PC-3 (cell line): ENCODE results near the gene CYP4X1. TPM values are rescaled to one million over a fixed set of nuclear protein-coding genes. Genes with fewer than 3 reads are reported as not detected.
"Not testable (repeated sequence)": the region's sequence is repeated elsewhere in the genome, so short reads cannot be mapped to it uniquely, and the experiment has no call there.

Experiments
- ATAC-seq: fragments of 200-7000 bp; cut with Tn5 transposase; 2 replicates; pipeline ENCODE4 v1.9.1; 2020; ENCODE audit warnings: mild to moderate bottlenecking, moderate library complexity
- BruUV-seq: library from RNA; stranded (reverse); fragments of 400-500 nt; replicated peaks from 2 replicates; lab custom pipeline; 2021; lab: Mats Ljungman, UMichigan
- CTCF ChIA-PET: fragments of 300-600 bp; sonication (Branson Sonifier 250); formaldehyde crosslinking; loops from one replicate; lab custom pipeline; 2022; ENCODE audit warnings: antibody characterized with exemption; lab: Charles Lee
- POLR2A ChIA-PET: fragments of 300-600 bp; sonication (Branson Sonifier 250); formaldehyde crosslinking; loops from one replicate; lab custom pipeline; 2022; ENCODE audit warnings: antibody characterized with exemption; ENCODE audit not compliant: unreplicated experiment; lab: Charles Lee
- DNase-seq: peaks from one replicate; pipeline ENCODE4 v3.0.0-alpha.2; 2015
- H2AFZ ChIP-seq: fragments of 300-600 bp; sonication (generic); 2 replicates; pipeline ENCODE4 v1.6.0; 2016; ENCODE audit warnings: antibody characterized with exemption, low read length
- H3F3A ChIP-seq: fragments of 300-600 bp; sonication (generic); one replicate; pipeline ENCODE4 v1.6.0; 2017; ENCODE audit warnings: antibody characterized with exemption, low read length, control low read depth, mild to moderate bottlenecking; ENCODE audit not compliant: unreplicated experiment
- H3K27ac ChIP-seq: fragments of 300-600 bp; sonication (generic); 2 replicates; pipeline ENCODE4 v1.5.1; 2016; ENCODE audit warnings: mild to moderate bottlenecking, low read length
- H3K27me3 ChIP-seq: fragments of 300-600 bp; sonication (generic); 2 replicates; pipeline ENCODE4 v1.6.1; 2016; ENCODE audit warnings: low read length, mixed read lengths
- H3K36me3 ChIP-seq: fragments of 300-600 bp; sonication (generic); 2 replicates; pipeline ENCODE4 v1.6.1; 2016; ENCODE audit warnings: low read depth, mixed run types, low read length, mixed read lengths
- H3K4me1 ChIP-seq: fragments of 300-600 bp; sonication (generic); 2 replicates; pipeline ENCODE4 v1.5.1; 2016; ENCODE audit warnings: low read length; ENCODE audit not compliant: insufficient read depth
- H3K4me2 ChIP-seq: fragments of 300-600 bp; sonication (generic); 2 replicates; pipeline ENCODE4 v1.6.0; 2016; ENCODE audit warnings: low read length
- H3K4me3 ChIP-seq: fragments of 300-600 bp; sonication (generic); 2 replicates; pipeline ENCODE4 v1.5.1; 2016; ENCODE audit warnings: mild to moderate bottlenecking, low read length, mixed read lengths
- H3K79me2 ChIP-seq: fragments of 300-600 bp; sonication (generic); 2 replicates; pipeline ENCODE4 v1.6.1; 2017; ENCODE audit warnings: low read length, mixed read lengths
- H3K9ac ChIP-seq: fragments of 300-600 bp; sonication (generic); 2 replicates; pipeline ENCODE4 v1.6.0; 2016; ENCODE audit warnings: mild to moderate bottlenecking, low read length
- H3K9me2 ChIP-seq: fragments of 300-600 bp; sonication (generic); replicated peaks from 2 replicates; pipeline ENCODE4 v1.6.1; 2016; ENCODE audit warnings: mixed run types, low read length, mixed read lengths
- H3K9me3 ChIP-seq: fragments of 300-600 bp; sonication (generic); 2 replicates; pipeline ENCODE4 v1.6.1; 2016; ENCODE audit warnings: low read length, mixed read lengths
- H4K20me1 ChIP-seq: fragments of 300-600 bp; sonication (generic); 2 replicates; pipeline ENCODE4 v1.6.1; 2016; ENCODE audit warnings: low read length, mixed read lengths
- intact Hi-C: fragments of 100-400 bp; cut with micrococcal nuclease; formaldehyde crosslinking; loops from 2 replicates; pipeline ENCODE4 v1.9.0; 2023
- total RNA-seq: library from RNA; depleted of rRNA; stranded (reverse); fragments of >200 nt; gene quantifications from 2 replicates; pipeline ENCODE4 v1.2.3, GENCODE V29; 2014; rRNA removed
- TF ChIP-seq, protein P1 (sequence below): fragments of 300-600 bp; sonication (generic); conservative IDR thresholded peaks from 2 replicates; pipeline ENCODE4 v1.5.1; 2017; ENCODE audit warnings: antibody characterized with exemption, low read depth, mild to moderate bottlenecking, low read length

The CYP4X1 gene
- total RNA-seq, 1 experiment from 2014 or later: 1.0 TPM

DNA sequence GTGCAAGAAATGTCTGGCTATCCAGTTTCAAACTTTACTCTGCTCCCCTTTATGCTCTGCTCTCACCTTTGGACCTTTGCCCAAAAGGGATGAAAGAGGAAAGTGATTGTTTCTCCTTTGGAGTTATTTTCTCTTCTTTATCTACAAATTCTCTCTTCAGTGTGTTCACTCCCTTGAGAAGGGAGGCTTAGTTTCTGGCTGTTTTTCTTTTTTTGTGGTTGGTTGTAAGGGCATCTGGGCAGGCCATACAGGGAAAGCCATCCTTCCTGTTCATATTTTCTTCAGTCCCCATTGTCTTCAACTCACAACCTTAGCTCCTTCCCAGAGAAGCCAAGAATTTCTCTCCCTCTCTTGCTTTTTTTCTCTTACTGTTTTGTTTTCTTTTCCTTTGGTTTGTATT lies 46.0 kb downstream of the CYP4X1 start:
- H3K27ac ChIP-seq, ATAC-seq, BruUV-seq, H3K79me2 ChIP-seq, H3K4me3 ChIP-seq, CTCF ChIA-PET, H3K27me3 ChIP-seq, H4K20me1 ChIP-seq, intact Hi-C loops, H3K9me3 ChIP-seq, H3K36me3 ChIP-seq, H3K9me2 ChIP-seq, DNase-seq, H3F3A ChIP-seq, H3K4me2 ChIP-seq, POLR2A ChIA-PET, H2AFZ ChIP-seq, H3K4me1 ChIP-seq, H3K9ac ChIP-seq: not testable (repeated sequence)

DNA sequence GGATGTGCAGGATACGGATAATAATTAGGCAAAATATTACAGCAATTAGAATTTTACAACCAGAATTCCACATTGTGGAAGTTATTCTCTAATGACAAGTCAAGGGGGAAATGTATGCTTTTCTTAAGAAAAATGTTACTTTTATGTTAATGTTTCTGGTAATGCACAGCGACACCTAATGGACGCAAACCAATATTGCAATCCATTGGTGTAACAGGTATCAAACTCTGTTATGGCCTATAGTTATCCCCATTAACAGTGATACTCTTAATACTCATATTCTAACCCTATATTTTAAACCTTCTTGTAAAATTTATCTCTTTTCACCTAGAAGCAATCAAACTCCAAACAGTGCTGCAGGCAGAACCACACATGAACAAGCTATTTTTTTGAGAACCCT lies 65.9 kb downstream of the CYP4X1 start:
- DNase-seq: peak; percentile 62
- TF ChIP-seq, protein P1, sequence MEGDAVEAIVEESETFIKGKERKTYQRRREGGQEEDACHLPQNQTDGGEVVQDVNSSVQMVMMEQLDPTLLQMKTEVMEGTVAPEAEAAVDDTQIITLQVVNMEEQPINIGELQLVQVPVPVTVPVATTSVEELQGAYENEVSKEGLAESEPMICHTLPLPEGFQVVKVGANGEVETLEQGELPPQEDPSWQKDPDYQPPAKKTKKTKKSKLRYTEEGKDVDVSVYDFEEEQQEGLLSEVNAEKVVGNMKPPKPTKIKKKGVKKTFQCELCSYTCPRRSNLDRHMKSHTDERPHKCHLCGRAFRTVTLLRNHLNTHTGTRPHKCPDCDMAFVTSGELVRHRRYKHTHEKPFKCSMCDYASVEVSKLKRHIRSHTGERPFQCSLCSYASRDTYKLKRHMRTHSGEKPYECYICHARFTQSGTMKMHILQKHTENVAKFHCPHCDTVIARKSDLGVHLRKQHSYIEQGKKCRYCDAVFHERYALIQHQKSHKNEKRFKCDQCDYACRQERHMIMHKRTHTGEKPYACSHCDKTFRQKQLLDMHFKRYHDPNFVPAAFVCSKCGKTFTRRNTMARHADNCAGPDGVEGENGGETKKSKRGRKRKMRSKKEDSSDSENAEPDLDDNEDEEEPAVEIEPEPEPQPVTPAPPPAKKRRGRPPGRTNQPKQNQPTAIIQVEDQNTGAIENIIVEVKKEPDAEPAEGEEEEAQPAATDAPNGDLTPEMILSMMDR: peak; percentile 44; the same call in 1 of the 2 replicates
- H3F3A ChIP-seq, BruUV-seq, H3K27me3 ChIP-seq, H3K9ac ChIP-seq, POLR2A ChIA-PET, H3K4me3 ChIP-seq, H2AFZ ChIP-seq, intact Hi-C loops, H3K4me1 ChIP-seq, CTCF ChIA-PET, H3K79me2 ChIP-seq, H4K20me1 ChIP-seq, H3K4me2 ChIP-seq, H3K9me3 ChIP-seq, H3K36me3 ChIP-seq, H3K9me2 ChIP-seq, H3K27ac ChIP-seq: not testable (repeated sequence)
- ATAC-seq: peak; percentile 33; the same call in 1 of the 2 replicates

DNA sequence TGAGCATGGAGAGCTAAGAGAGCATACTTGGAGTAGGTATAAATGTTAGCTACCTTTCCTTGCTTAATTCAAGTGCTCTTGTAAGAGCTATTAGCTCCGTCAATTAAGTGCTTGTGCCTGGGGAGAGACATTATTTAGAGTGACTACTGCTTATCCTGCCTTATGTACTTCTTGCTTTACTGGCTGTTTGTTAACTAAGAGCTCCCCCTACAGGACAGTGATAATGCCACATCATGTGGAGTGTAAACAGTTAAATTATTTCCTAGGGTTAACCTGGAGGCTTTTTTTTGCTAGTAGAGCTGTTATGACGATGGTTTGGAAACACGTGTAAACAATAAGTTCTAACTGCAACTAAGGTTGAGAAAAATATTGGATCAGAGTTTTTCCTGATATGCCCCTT lies 68.0 kb downstream of the CYP4X1 start:
- H3K27ac ChIP-seq, BruUV-seq, H3K36me3 ChIP-seq, H3K79me2 ChIP-seq, H2AFZ ChIP-seq, H3K9me2 ChIP-seq, DNase-seq, H3K9ac ChIP-seq, H4K20me1 ChIP-seq, H3F3A ChIP-seq, ATAC-seq, H3K9me3 ChIP-seq, H3K4me2 ChIP-seq, H3K4me3 ChIP-seq, POLR2A ChIA-PET, H3K4me1 ChIP-seq, H3K27me3 ChIP-seq: not testable (repeated sequence)
- CTCF ChIA-PET: interaction anchor here (0.6 kb wide), 1 partner anchor 74 kb away, joined by 4 read pairs; no protein-coding TSS in a partner anchor
- TF ChIP-seq, protein P1: peak; percentile 53
- intact Hi-C loops: loop anchor here (10.0 kb wide), 1 partner anchor 347 kb away; no protein-coding TSS in a partner anchor

Other genes with a start within 250 kb of the CYP4X1 start
- gene CYP4B1, start 224.6 kb upstream of the CYP4X1 start, total RNA-seq: not detected in 2 replicates
- not detected in 2 replicates for gene CYP4A11, start 82.2 kb upstream of the CYP4X1 start, total RNA-seq
- not detected in 2 replicates for gene CYP4Z1, start 43.6 kb downstream of the CYP4X1 start, total RNA-seq
- not detected in 2 replicates for gene CYP4A22, start 113.8 kb downstream of the CYP4X1 start, total RNA-seq
- gene PDZK1IP1, start 166.4 kb downstream of the CYP4X1 start, total RNA-seq: not detected in 2 replicates
- gene TAL1, start 208.6 kb downstream of the CYP4X1 start, total RNA-seq: not detected in 2 replicates